ENCODE measurements around the gene CLPTM1L. TPM values are rescaled to one million over a fixed set of nuclear protein-coding genes. Genes with fewer than 3 reads are reported as not detected.

Gene CLPTM1L
- total and polyA plus RNA-seq, 2 donors (not counting 1 experiment from before 2014, with no cell fraction given) = 78.4 to 99.9 TPM

- H3K9ac ChIP-seq (ENCODE audit: low read length) = no peak overlapping the region
- no peak overlapping the region for H3K4me2 ChIP-seq (replicated peaks; ENCODE audit: low read depth, low read length, poor library complexity, severe bottlenecking)
- intact Hi-C loops (cut with micrococcal nuclease) = no loop called here
These were observed 9.3 kb downstream of the CLPTM1L start for GRCh38 chr5:1335540-1336095.

More at GRCh38 chr5:1335540-1336095, 9.3 kb downstream of the CLPTM1L start:
- POLR2A ChIA-PET = interaction anchor here (1.0 kb wide), 1 partner anchor 16 kb away, joined by 4 read pairs; no protein-coding TSS in a partner anchor
- Mint-ChIP-seq H3K4me3 (no peak overlapping the region), H3K4me1 (peaks cover 9% of the 10 kb centered on the region), H3K27ac (no peak overlapping the region), H3K27me3 (no peaks in the 10 kb centered on the region), H3K9me3 (ENCODE audit: insufficient read depth) (no peaks in the 10 kb centered on the region)
- TF ChIP-seq CTCF (IDR thresholded peaks at IDR 0.05) = no peak
- TF ChIP-seq EZH2 (IDR thresholded peaks at IDR 0.05; ENCODE audit: borderline replicate concordance, insufficient read depth, low read depth, low read length, poor library complexity, severe bottlenecking) = no peak
- DNase-seq (no peak), ATAC-seq (ENCODE audit: low read depth) (no peak)
- Histone ChIP-seq H3K9me3 (ENCODE audit: control extremely low read depth in 1 of 3, control insufficient read depth in 2 of 3, insufficient read depth in 1 of 3, low read length in 2 of 3) (no peaks in the 10 kb centered on the region), H3K4me3 (ENCODE audit: control extremely low read depth in 1 of 5, extremely low read depth in 1 of 5, insufficient read depth in 1 of 5, low read depth in 2 of 5, low read length in 4 of 5) (no peak overlapping the region), H3K79me2 (ENCODE audit: control insufficient read depth, insufficient read depth, low read length) (peaks cover 49% of the 10 kb centered on the region), H3K27ac (ENCODE audit: low read length in 2 of 2) (no peak overlapping the region), H2AFZ (ENCODE audit: insufficient read depth, low read depth, low read length, poor library complexity, severe bottlenecking) (no peak overlapping the region), H3K27me3 (replicated peaks in 1 of 4; ENCODE audit: control extremely low read depth in 1 of 4, control insufficient read depth in 3 of 4, insufficient read depth in 4 of 4, low read length in 3 of 4) (no peaks in the 10 kb centered on the region), H4K20me1 (ENCODE audit: control insufficient read depth, insufficient read depth, low read length, poor library complexity, severe bottlenecking) (peaks cover 73% of the 10 kb centered on the region), H3K4me1 (ENCODE audit: control insufficient read depth in 2 of 2, insufficient read depth in 2 of 2, low read length in 2 of 2) (peaks cover 0 to 13% of the 10 kb centered on the region in 2 donors), H3K36me3 (replicated peaks in 1 of 2; ENCODE audit: control extremely low read depth in 1 of 2, control insufficient read depth in 1 of 2, extremely low read depth in 1 of 2, insufficient read depth in 2 of 2, low read length in 1 of 2) (peaks cover 0 to 90% of the 10 kb centered on the region in 2 experiments)
- WGBS (ENCODE audit: insufficient coverage) = 88% methylated on average over 17 of the region's 19 CpGs
- CTCF ChIA-PET = interaction anchor here (1.7 kb wide), 1 partner anchor 44 kb away, joined by 6 read pairs; no protein-coding TSS in a partner anchor
